ENCODE results near the gene UBE4B. TPM values are rescaled to one million over a fixed set of nuclear protein-coding genes. Genes with fewer than 3 reads are reported as not detected.
A peak's percentile ranks its signal among the peaks of the same experiment; 100 is the strongest.

UBE4B gene
- total and polyA plus RNA-seq, 2 of the 4 experiments (the other 2 are of a cell fraction), result 26.5 to 39.3 TPM

DNA sequence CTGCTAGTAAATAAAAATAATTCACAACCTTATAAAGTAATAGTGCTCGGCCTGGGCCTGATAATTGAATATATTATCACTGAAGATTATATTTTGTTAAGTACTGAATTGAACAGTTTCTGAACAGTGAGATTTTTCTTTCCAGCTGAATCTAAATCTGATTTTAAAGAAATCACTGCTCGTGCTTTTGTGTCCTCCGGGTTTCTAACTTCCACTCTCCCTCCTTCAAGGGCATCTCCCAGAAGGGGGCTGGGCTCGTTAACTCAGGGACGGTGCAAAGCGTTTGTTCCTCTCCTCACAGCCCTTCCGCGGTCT lies 176.8 kb downstream of the UBE4B start:
- 0 out of 2 replicates have a peak overlapping the region, but pooled peaks have one; percentile 66 for H3K56ac ChIP-seq (ENCODE audit: extremely low read depth, insufficient read depth, low read length)
- H2BK5ac ChIP-seq (ENCODE audit: low read depth, low read length, poor library complexity, severe bottlenecking), result peak overlapping the region; percentile 73
- dilution Hi-C loops (cut with HindIII; ENCODE audit: low sequenced_read_pairs, unreplicated experiment) (no loop called here), in situ Hi-C loops (cut with MboI; ENCODE audit: low sequenced_read_pairs) (no loop called here), intact Hi-C loops (cut with micrococcal nuclease) (no loop called here)
- peak overlapping the region; percentile 53 for H3K4me3 ChIP-seq (ENCODE audit: insufficient read depth, low read depth, low read length)
- no peak overlapping the region for H3K18ac ChIP-seq (ENCODE audit: low read depth, low read length)
- 0 out of 2 replicates have a peak, but pooled peaks cover 3% of the 10 kb centered on the region for H3K9me1 ChIP-seq (ENCODE audit: insufficient read depth, low read length)
- peak overlapping the region; percentile 6 for H4K5ac ChIP-seq (ENCODE audit: low read depth, low read length)
- no peak overlapping the region for H2BK120ac ChIP-seq (ENCODE audit: low read depth, low read length)
- H2BK15ac ChIP-seq (ENCODE audit: low read depth, low read length), result no peak overlapping the region; the same call in 2 of the 3 replicates
- H3K9me3 ChIP-seq (ENCODE audit: control insufficient read depth, insufficient read depth, low read length), result no peaks in the 10 kb centered on the region
- H3K79me1 ChIP-seq (ENCODE audit: low read depth in 1 of 2, low read length in 2 of 2), result peaks cover 0 to 25% of the 10 kb centered on the region in 2 experiments; a peak in 2 of 4 replicates
- H3K9ac ChIP-seq (ENCODE audit: low read depth, low read length), result peak overlapping the region; percentile 59
- no peak overlapping the region; the same call in 1 of the 2 replicates for H4K91ac ChIP-seq (ENCODE audit: insufficient read depth, low read depth, low read length)
- no peaks in the 10 kb centered on the region for H3K27me3 ChIP-seq (ENCODE audit: control insufficient read depth, insufficient read depth, low read length)
- ChIA-PET CTCF (interaction anchor here (0.6 to 2.0 kb wide), 13 partner anchors 9 to 149 kb away, joined by 3 to 12 read pairs (median 4); no protein-coding TSS in a partner anchor), POLR2A (ENCODE audit: unreplicated experiment) (no interaction called here)
- no CpG with 5 or more reads among the region's 8 CpGs for WGBS, 2 experiments (ENCODE audit: extremely low coverage in 2 of 2, insufficient read length in 1 of 2)
- peak overlapping the region; percentile 44 for H2AK9ac ChIP-seq (replicated peaks; ENCODE audit: low read depth, low read length, poor library complexity)
- peak overlapping the region; percentile 0 to 78; a peak in 2 of 4 replicates for H4K8ac ChIP-seq (ENCODE audit: low read depth in 2 of 2, low read length in 2 of 2)
- peak overlapping the region; percentile 61; the same call in 1 of the 2 replicates for H3K14ac ChIP-seq (replicated peaks; ENCODE audit: low read depth, low read length)
- TF ChIP-seq RFX5 (IDR thresholded peaks at IDR 0.05; ENCODE audit: low read depth, low read length), result no peak
- no peaks in the 10 kb centered on the region for H3K36me3 ChIP-seq (ENCODE audit: control insufficient read depth, insufficient read depth, low read length)
- peaks cover 3% of the 10 kb centered on the region; the same call in 1 of the 2 replicates for H3K4me1 ChIP-seq (ENCODE audit: control insufficient read depth, insufficient read depth, low read length)
- peak overlapping the region; percentile 75 for H3K27ac ChIP-seq (ENCODE audit: insufficient read depth, low read length)
- peak overlapping the region; percentile 98 for H2AFZ ChIP-seq (replicated peaks; ENCODE audit: low read length, poor library complexity)
- H3K4me2 ChIP-seq (ENCODE audit: low read depth, low read length), result peak overlapping the region; percentile 51
- H3K4ac ChIP-seq (ENCODE audit: low read depth, low read length), result peak overlapping the region; percentile 82
- no peak overlapping the region for H2AK5ac ChIP-seq (ENCODE audit: low read depth, low read length)
- peaks cover 28% of the 10 kb centered on the region for H4K20me1 ChIP-seq (ENCODE audit: insufficient read depth, low read length)
- BruUV-seq (replicated peaks), result no TSS peak
- ATAC-seq (ENCODE audit: low read depth) (no peak), DNase-seq (no peak)
- peak overlapping the region; percentile 62; the same call in 1 of the 2 replicates for H3K23ac ChIP-seq (ENCODE audit: low read depth, low read length)
- no peak overlapping the region; the same call in 1 of the 2 replicates for H2BK20ac ChIP-seq (ENCODE audit: low read depth, low read length)
